Measurements from ENCODE around the gene C19orf81.
A peak's percentile ranks its signal among the peaks of the same experiment; 100 is the strongest.

Gene C19orf81

GRCh38 chr19:50695251-50696093 lies 46.2 kb downstream of the C19orf81 start:
- peaks cover 3% of the 10 kb centered on the region for H3K9me3 Mint-ChIP-seq
- peaks cover 5% of the 10 kb centered on the region for H3K4me1 Mint-ChIP-seq
- ATAC-seq (ENCODE audit: low read depth): no peak
- H3K4me3 Mint-ChIP-seq: no peak overlapping the region
- no peak overlapping the region for H3K27ac Mint-ChIP-seq
- H3K27me3 Mint-ChIP-seq: peaks cover 63% of the 10 kb centered on the region
- no peak for DNase-seq (ENCODE audit: low spot score in 2 of 2)
- peaks cover 2% of the 10 kb centered on the region for H3K36me3 Mint-ChIP-seq

GRCh38 chr19:50696094-50696483 lies 46.8 kb downstream of the C19orf81 start:
- Mint-ChIP-seq H3K4me3 (no peak overlapping the region), H3K36me3 (peaks cover 2% of the 10 kb centered on the region), H3K27me3 (peaks cover 58% of the 10 kb centered on the region), H3K27ac (no peak overlapping the region), H3K4me1 (peaks cover 5% of the 10 kb centered on the region), H3K9me3 (peaks cover 3% of the 10 kb centered on the region)
- ATAC-seq (ENCODE audit: low read depth) (no peak), DNase-seq (ENCODE audit: low spot score in 2 of 2) (no peak)

- no peak overlapping the region for H3K27ac Mint-ChIP-seq
- DNase-seq (ENCODE audit: low spot score in 2 of 2) (no peak), ATAC-seq (ENCODE audit: low read depth) (no peak)
- H3K27me3 Mint-ChIP-seq: peaks cover 49% of the 10 kb centered on the region
- H3K4me1 Mint-ChIP-seq: peaks cover 5% of the 10 kb centered on the region
- H3K36me3 Mint-ChIP-seq: peaks cover 2% of the 10 kb centered on the region
- H3K4me3 Mint-ChIP-seq: no peak overlapping the region
- H3K9me3 Mint-ChIP-seq: peaks cover 3% of the 10 kb centered on the region
Measured at GRCh38 chr19:50697414-50698124, 48.3 kb downstream of the C19orf81 start.

GRCh38 chr19:50701367-50701985 lies 52.2 kb downstream of the C19orf81 start:
- H3K9me3 Mint-ChIP-seq: peaks cover 3% of the 10 kb centered on the region
- ATAC-seq (ENCODE audit: low read depth) (no peak), DNase-seq (ENCODE audit: low spot score in 2 of 2) (no peak)
- H3K4me1 Mint-ChIP-seq: no peaks in the 10 kb centered on the region
- no peak overlapping the region for H3K4me3 Mint-ChIP-seq
- H3K36me3 Mint-ChIP-seq: no peaks in the 10 kb centered on the region
- peaks cover 40% of the 10 kb centered on the region for H3K27me3 Mint-ChIP-seq
- no peak overlapping the region for H3K27ac Mint-ChIP-seq

- no peak overlapping the region for H3K4me3 Mint-ChIP-seq
- no peaks in the 10 kb centered on the region for H3K36me3 Mint-ChIP-seq
- H3K27me3 Mint-ChIP-seq: peaks cover 35% of the 10 kb centered on the region
- H3K4me1 Mint-ChIP-seq: no peaks in the 10 kb centered on the region
- no peak for DNase-seq (ENCODE audit: low spot score in 2 of 2)
- peaks cover 5% of the 10 kb centered on the region for H3K9me3 Mint-ChIP-seq
- H3K27ac Mint-ChIP-seq: no peak overlapping the region
- ATAC-seq (ENCODE audit: low read depth): no peak
Measured at GRCh38 chr19:50702158-50702870, 53.1 kb downstream of the C19orf81 start.

- no peak overlapping the region for H3K27ac Mint-ChIP-seq
- peaks cover 33% of the 10 kb centered on the region for H3K27me3 Mint-ChIP-seq
- ATAC-seq (ENCODE audit: low read depth) (no peak), DNase-seq (ENCODE audit: low spot score in 2 of 2) (no peak)
- H3K36me3 Mint-ChIP-seq: no peaks in the 10 kb centered on the region
- H3K9me3 Mint-ChIP-seq: peaks cover 5% of the 10 kb centered on the region
- H3K4me3 Mint-ChIP-seq: no peak overlapping the region
- no peaks in the 10 kb centered on the region for H3K4me1 Mint-ChIP-seq
Measured at GRCh38 chr19:50702871-50703829, 53.9 kb downstream of the C19orf81 start.

GRCh38 chr19:50703915-50704796 lies 54.9 kb downstream of the C19orf81 start:
- Mint-ChIP-seq H3K27ac (no peak overlapping the region), H3K9me3 (peaks cover 4% of the 10 kb centered on the region), H3K27me3 (peaks cover 25% of the 10 kb centered on the region), H3K36me3 (no peaks in the 10 kb centered on the region), H3K4me3 (no peak overlapping the region), H3K4me1 (no peaks in the 10 kb centered on the region)
- no peak for ATAC-seq (ENCODE audit: low read depth)
- no peak for DNase-seq (ENCODE audit: low spot score in 2 of 2)

GRCh38 chr19:50705422-50706019 lies 56.3 kb downstream of the C19orf81 start:
- peaks cover 15% of the 10 kb centered on the region for H3K27me3 Mint-ChIP-seq
- peaks cover 1% of the 10 kb centered on the region for H3K9me3 Mint-ChIP-seq
- ATAC-seq (ENCODE audit: low read depth) (peak; percentile 75), DNase-seq (ENCODE audit: low spot score in 2 of 2) (no peak)
- H3K4me3 Mint-ChIP-seq: no peak overlapping the region
- H3K4me1 Mint-ChIP-seq: no peaks in the 10 kb centered on the region
- no peak overlapping the region for H3K27ac Mint-ChIP-seq
- H3K36me3 Mint-ChIP-seq: no peaks in the 10 kb centered on the region

- H3K9me3 Mint-ChIP-seq: peaks cover 1% of the 10 kb centered on the region
- no peak for DNase-seq (ENCODE audit: low spot score in 2 of 2)
- H3K4me1 Mint-ChIP-seq: no peaks in the 10 kb centered on the region
- H3K36me3 Mint-ChIP-seq: no peaks in the 10 kb centered on the region
- ATAC-seq (ENCODE audit: low read depth): no peak
- H3K27me3 Mint-ChIP-seq: peaks cover 22% of the 10 kb centered on the region
- no peak overlapping the region for H3K27ac Mint-ChIP-seq
- H3K4me3 Mint-ChIP-seq: no peak overlapping the region
Measured at GRCh38 chr19:50706387-50706786, 57.1 kb downstream of the C19orf81 start.

GRCh38 chr19:50708179-50708879 lies 59.1 kb downstream of the C19orf81 start:
- H3K9me3 Mint-ChIP-seq: peaks cover 1% of the 10 kb centered on the region
- no peak overlapping the region for H3K27ac Mint-ChIP-seq
- no peaks in the 10 kb centered on the region for H3K36me3 Mint-ChIP-seq
- H3K27me3 Mint-ChIP-seq: peaks cover 26% of the 10 kb centered on the region
- ATAC-seq (ENCODE audit: low read depth) (no peak), DNase-seq (ENCODE audit: low spot score in 2 of 2) (no peak)
- H3K4me1 Mint-ChIP-seq: no peaks in the 10 kb centered on the region
- H3K4me3 Mint-ChIP-seq: no peak overlapping the region

Data from memory B cell (primary cell).